Measurements from ENCODE around the gene RUFY2. TPM values are rescaled to one million over a fixed set of nuclear protein-coding genes. Genes with fewer than 3 reads are reported as not detected.

Gene RUFY2
- total and polyA plus RNA-seq, 2 donors from 2014 or later: 7.4 to 27.5 TPM

DNA sequence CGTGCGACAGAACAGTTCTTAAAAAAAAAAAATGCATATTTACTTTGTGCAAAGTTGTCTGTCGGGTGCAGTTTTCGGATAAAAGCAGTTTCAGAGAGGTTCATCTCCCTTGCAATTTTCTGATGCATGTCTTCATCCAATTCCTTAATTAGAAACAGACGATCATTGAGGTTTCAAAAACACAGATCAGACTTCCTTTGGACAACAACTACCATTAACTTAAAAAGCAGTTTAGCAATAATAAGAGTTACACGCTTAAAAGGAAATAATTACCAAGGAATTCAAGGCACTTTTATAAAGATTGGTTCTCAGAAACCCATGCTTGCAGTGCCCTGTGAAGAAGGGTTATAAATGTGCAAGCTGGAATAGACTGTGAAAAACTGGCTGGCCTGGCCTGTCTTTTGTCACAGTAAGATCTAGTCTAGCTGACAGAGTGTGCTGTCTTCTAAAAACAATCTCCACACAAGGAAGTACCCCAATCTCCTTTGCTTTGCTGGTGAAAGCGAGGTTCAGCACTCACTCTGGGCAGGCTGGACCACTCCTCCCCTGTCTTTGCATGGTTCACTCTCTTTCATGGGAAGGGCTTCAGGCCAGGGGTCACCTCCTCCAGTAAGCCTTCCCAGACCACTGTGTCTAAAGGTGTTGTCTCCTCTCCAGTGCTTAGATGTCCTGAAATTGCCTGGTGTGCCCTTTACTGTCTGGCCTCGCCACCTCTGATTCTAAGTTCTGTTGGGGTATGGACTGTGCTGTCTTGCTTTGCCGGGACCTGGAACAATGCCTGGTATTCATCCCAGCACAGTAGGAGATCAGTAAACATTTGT lies 110.0 kb downstream of the RUFY2 start:
- intact Hi-C loops (cut with DNase I): no loop called here
- Histone ChIP-seq H3K27me3 (ENCODE audit: control insufficient read depth, insufficient read depth, low read length) (no peaks in the 10 kb centered on the region), H3K27ac (ENCODE audit: low read depth in 2 of 2, low read length in 2 of 2) (no peak overlapping the region), H3K36me3 (ENCODE audit: control insufficient read depth in 2 of 3, insufficient read depth in 3 of 3, low read length in 3 of 3) (peaks cover 0 to 20% (median 0%) of the 10 kb centered on the region in 3 donors), H3K9ac (ENCODE audit: low read length in 3 of 3) (no peak overlapping the region), H3K4me1 (ENCODE audit: control insufficient read depth in 2 of 3, insufficient read depth in 2 of 3, low read depth in 1 of 3, low read length in 3 of 3) (peaks cover 0 to 10% (median 7%) of the 10 kb centered on the region in 3 donors), H3K9me3 (ENCODE audit: control insufficient read depth in 2 of 3, insufficient read depth in 1 of 3, low read length in 3 of 3) (no peaks in the 10 kb centered on the region), H3K4me3 (ENCODE audit: low read length in 3 of 3) (no peak overlapping the region)
- FAIRE-seq: no peak
- TF ChIP-seq, protein P1, sequence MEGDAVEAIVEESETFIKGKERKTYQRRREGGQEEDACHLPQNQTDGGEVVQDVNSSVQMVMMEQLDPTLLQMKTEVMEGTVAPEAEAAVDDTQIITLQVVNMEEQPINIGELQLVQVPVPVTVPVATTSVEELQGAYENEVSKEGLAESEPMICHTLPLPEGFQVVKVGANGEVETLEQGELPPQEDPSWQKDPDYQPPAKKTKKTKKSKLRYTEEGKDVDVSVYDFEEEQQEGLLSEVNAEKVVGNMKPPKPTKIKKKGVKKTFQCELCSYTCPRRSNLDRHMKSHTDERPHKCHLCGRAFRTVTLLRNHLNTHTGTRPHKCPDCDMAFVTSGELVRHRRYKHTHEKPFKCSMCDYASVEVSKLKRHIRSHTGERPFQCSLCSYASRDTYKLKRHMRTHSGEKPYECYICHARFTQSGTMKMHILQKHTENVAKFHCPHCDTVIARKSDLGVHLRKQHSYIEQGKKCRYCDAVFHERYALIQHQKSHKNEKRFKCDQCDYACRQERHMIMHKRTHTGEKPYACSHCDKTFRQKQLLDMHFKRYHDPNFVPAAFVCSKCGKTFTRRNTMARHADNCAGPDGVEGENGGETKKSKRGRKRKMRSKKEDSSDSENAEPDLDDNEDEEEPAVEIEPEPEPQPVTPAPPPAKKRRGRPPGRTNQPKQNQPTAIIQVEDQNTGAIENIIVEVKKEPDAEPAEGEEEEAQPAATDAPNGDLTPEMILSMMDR (IDR thresholded peaks at IDR 0.05; ENCODE audit: borderline replicate concordance, extremely low read depth, insufficient read depth): no peak
- DNase-seq: no peak

Other genes with a start within 250 kb of the RUFY2 start
- gene ATOH7, start 175.2 kb downstream of the RUFY2 start, total RNA-seq: 0.16 TPM
- 0.45 TPM for gene ATOH7, start 175.2 kb downstream of the RUFY2 start, polyA plus RNA-seq (ENCODE audit: insufficient read depth, low read depth, low replicate concordance)
- gene HNRNPH3, start 75.2 kb downstream of the RUFY2 start, total RNA-seq: 114 TPM
- gene HNRNPH3, start 75.2 kb downstream of the RUFY2 start, polyA plus RNA-seq (ENCODE audit: insufficient read depth, low read depth, low replicate concordance): 119 TPM
- gene PBLD, start 74.3 kb downstream of the RUFY2 start, total RNA-seq: 33.5 TPM
- gene PBLD, start 74.3 kb downstream of the RUFY2 start, polyA plus RNA-seq (ENCODE audit: insufficient read depth, low read depth, low replicate concordance): 104 TPM
- gene DNA2, start 64.7 kb upstream of the RUFY2 start, total RNA-seq: 3.6 TPM
- gene DNA2, start 64.7 kb upstream of the RUFY2 start, polyA plus RNA-seq (ENCODE audit: insufficient read depth, low read depth, low replicate concordance): 2.2 TPM
- gene SLC25A16, start 120.2 kb upstream of the RUFY2 start, total RNA-seq: 28.2 TPM
- gene SLC25A16, start 120.2 kb upstream of the RUFY2 start, polyA plus RNA-seq (ENCODE audit: insufficient read depth, low read depth, low replicate concordance): 17.5 TPM
- 2.2 TPM for gene TET1, start 153.1 kb upstream of the RUFY2 start, total RNA-seq
- 0.22 TPM for gene TET1, start 153.1 kb upstream of the RUFY2 start, polyA plus RNA-seq (ENCODE audit: insufficient read depth, low read depth, low replicate concordance)

Data from kidney (tissue), 14 donors.